Measurements from ENCODE around the gene ERFE.

Gene ERFE

GRCh38 chr2:238182362-238182761, 23.6 kb downstream of the ERFE start:
- in situ Hi-C loops (cut with HindIII; ENCODE audit: low sequenced_read_pairs), result no loop called here
- DNase-seq (ENCODE audit: low read depth, low spot score), result no peak
- TF ChIP-seq CTCF (IDR thresholded peaks at IDR 0.05; ENCODE audit: low read depth, low read length), result no peak
- H3K4me3 ChIP-seq (ENCODE audit: low read depth, low read length), result no peak overlapping the region

DNA sequence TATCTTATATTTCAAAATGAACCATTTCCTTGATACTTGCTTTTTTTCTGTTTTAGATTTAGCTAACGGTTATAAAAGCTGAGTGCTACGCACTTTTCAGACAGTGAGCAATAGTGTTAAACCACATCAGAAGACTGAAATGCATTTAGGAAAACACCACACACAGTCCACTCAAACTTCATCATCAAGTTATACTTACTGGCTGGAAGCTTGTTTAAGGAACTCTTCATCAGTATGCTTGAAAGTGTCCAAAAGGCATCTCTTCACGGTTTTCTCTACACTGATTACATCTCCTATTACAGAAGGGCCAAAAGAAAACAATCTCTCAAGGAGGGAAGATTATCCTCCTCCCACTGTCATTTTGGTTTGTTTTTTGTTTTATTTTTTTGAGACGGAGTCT, 25.1 kb downstream of the ERFE start:
- H3K4me3 ChIP-seq (ENCODE audit: low read depth, low read length), result no peak overlapping the region
- peak; percentile 62 for DNase-seq (ENCODE audit: low read depth, low spot score)
- in situ Hi-C loops (cut with HindIII; ENCODE audit: low sequenced_read_pairs), result no loop called here
- TF ChIP-seq CTCF (IDR thresholded peaks at IDR 0.05; ENCODE audit: low read depth, low read length), result no peak

DNA sequence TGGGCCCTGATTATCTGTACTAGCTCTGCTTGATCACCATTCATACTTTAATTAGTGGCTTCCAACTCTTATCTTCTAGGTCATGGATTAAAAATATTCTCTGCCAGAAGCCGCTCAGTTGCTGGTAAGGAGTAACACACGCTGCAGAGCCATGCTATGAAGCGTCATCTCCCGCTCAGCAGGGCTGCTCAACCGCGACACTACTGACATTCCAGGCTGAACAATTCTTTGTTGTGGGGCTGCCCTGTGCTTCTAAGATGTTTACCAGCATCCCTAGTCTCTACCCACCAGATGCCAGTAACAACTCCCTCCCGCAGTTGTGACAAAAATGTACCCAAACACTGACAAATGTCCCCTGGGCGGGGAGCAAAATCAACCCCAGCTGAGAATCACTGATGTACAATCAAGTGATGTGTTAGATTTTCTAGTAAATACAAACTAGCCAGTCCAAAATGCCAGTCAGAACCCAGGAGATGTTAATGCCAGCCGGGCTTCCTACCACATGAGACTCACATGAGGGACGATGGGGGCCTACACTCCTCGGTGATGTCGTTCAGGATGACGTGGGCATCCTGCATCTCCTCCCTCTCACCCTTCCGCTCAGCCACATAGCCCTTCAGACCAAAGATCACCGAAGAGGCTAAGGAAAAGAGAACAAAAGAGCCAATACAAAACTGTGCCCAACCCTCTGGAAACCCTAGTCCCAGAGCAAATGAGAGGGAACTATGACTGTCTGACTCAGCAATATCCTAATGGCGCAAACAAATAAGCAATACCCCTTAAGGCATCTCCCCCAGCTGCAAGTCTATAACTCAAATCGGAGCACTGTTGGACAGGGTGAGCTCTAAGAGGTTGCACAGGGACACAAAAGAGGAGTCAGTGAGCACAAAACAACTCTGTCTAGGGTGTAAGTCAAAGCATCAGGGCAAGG, 29.1 kb downstream of the ERFE start:
- in situ Hi-C loops (cut with HindIII; ENCODE audit: low sequenced_read_pairs), result no loop called here
- no peak for TF ChIP-seq CTCF (IDR thresholded peaks at IDR 0.05; ENCODE audit: low read depth, low read length)
- H3K4me3 ChIP-seq (ENCODE audit: low read depth, low read length), result no peak overlapping the region
- DNase-seq (ENCODE audit: low read depth, low spot score), result no peak

DNA sequence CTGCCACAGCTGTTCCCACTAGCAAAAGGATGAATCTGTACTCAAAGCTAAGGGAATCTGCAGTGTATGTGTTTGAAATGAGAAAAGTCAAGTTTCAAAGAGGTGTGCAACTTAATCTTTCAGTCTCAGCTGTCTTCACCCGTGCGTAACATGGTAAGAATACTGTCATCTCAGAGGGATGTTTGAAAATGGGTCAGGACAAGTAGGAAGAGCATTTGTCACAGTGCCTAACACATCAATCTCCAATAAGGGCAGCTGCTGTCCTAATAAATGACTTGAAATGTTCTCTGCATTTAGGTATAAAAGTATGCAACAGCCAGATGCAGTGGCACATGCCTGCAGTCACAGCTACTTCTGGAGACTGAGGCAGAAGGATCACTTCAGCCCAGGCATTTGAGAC, 31.7 kb downstream of the ERFE start:
- H3K4me3 ChIP-seq (ENCODE audit: low read depth, low read length), result no peak overlapping the region
- TF ChIP-seq CTCF (IDR thresholded peaks at IDR 0.05; ENCODE audit: low read depth, low read length), result no peak
- in situ Hi-C loops (cut with HindIII; ENCODE audit: low sequenced_read_pairs), result no loop called here
- no peak for DNase-seq (ENCODE audit: low read depth, low spot score)

DNA sequence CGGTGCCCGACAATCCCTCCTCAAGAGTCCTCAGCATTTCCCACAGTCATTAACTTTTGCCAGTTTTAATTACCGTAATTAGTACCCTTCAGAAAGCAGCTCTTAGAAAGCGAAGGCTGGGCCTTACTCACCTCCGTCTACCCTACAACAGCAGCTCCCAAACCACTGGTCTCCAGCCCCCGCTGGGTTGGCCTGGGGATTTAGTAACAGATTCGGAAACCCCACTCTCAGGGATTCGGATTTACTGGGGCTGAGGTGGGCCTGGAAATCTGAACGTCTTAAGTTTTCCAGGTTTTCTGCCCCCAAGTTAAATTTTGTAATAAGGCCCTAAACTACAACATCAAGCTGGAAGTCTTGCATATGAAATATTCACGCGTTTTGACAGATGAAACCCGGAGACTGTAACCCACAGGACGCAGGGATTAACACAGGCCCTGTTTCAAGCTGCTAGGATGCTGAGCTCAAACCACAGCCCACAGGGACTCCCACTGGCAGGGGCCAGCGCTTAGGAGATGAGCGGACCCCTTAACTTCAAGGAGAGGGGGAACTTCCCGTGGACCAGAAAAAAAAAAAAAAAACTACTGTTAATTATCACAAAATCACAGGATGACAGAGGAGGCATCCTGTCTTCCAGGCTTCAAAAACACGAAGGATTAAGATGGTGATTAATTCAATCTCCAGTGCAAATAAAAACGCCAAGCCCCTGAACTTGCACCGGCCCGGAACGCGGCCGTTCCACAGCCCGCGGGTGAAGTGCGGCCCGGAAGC, 43.7 kb downstream of the ERFE start:
- peak overlapping the region; percentile 66 for H3K4me3 ChIP-seq (ENCODE audit: low read depth, low read length)
- in situ Hi-C loops (cut with HindIII; ENCODE audit: low sequenced_read_pairs), result no loop called here
- TF ChIP-seq CTCF (IDR thresholded peaks at IDR 0.05; ENCODE audit: low read depth, low read length), result no peak
- DNase-seq (ENCODE audit: low read depth, low spot score), result peak; percentile 28

GRCh38 chr2:238203094-238203972, 44.6 kb downstream of the ERFE start, which contains the start of gene ILKAP:
Gene ILKAP (minus strand): TSS chr2:238203695. CDS start chr2:238203553, 142 bp downstream.
- in situ Hi-C loops (cut with HindIII; ENCODE audit: low sequenced_read_pairs), result no loop called here
- TF ChIP-seq CTCF (IDR thresholded peaks at IDR 0.05; ENCODE audit: low read depth, low read length), result no peak
- DNase-seq (ENCODE audit: low read depth, low spot score), result peak; percentile 70
- peak within 1 kb of the TSS; percentile 66 for H3K4me3 ChIP-seq (ENCODE audit: low read depth, low read length)

All from astrocyte of the spinal cord (primary cell).